ENCODE measurements around the gene EP400. TPM values are rescaled to one million over a fixed set of nuclear protein-coding genes. Genes with fewer than 3 reads are reported as not detected.

Gene EP400
- total and polyA plus RNA-seq, 2 of the 13 experiments (the other 11 are each of a cell fraction or from before 2014, with no cell fraction given): 4.9 to 5.0 TPM

DNA sequence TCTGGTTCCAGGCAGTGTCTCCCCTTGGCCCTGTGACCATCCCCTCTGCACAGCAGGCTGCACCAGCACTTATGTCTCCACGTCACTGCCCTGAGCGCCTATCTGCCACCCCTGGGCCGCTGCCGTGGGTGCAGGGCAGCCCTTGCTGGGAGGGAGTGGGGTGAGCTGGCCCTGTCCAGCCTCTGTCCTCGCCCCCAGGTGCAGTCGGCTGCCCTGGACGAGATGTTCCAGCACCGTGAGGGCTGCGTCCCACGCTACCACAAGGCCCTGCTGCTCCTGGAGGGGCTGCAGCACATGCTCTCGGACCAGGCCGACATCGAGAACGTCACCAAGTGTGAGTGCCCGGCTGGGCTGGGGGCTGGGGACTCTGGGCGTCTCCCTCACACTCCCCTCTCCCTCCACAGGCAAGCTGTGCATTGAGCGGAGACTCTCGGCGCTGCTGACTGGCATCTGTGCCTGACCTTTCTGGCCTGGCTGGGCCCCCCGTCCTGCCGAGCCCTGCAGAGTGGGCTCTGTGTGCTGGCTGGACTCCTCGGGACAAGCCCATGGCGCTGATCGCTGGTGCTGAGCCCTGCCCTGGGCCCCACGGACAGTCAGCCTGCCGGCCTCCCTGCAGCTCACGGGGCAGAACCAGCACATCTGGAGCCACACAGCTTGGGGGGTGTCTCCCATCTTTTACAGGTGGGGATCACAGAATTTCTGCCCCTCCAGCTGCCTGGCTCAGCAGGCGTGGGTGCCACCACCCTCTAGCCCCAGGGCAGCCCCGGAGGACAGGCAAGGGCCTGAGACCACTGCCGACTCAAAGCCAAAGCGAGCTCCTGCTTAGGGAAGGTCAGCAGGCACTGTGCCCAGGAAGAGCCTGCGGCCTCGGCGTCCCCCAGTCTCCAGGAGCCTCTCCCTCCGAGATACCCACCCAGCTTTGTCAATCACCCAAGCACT lies 28.6 kb upstream of the EP400 start (continued):
- TF ChIP-seq FIP1L1 (IDR thresholded peaks at IDR 0.05; ENCODE audit: borderline replicate concordance, insufficient read depth, low read depth, low read length) (no peak), FOXP1 (IDR thresholded peaks at IDR 0.05) (no peak), FOXP1 (CRISPR knock-in tag; IDR thresholded peaks at IDR 0.05) (no peak), MXI1 (IDR thresholded peaks at IDR 0.05; ENCODE audit: borderline replicate concordance, low read depth, low read length) (no peak), ZBTB42 (CRISPR knock-in tag; IDR thresholded peaks at IDR 0.05) (no peak), AGO2 (optimal IDR thresholded peaks at IDR 0.05; ENCODE audit: low read depth, low read length) (peak; percentile 82), ZFX (CRISPR knock-in tag; IDR thresholded peaks at IDR 0.05; ENCODE audit: low read depth) (no peak), ZNF431 (CRISPR knock-in tag; IDR thresholded peaks at IDR 0.05; ENCODE audit: borderline replicate concordance, low read depth) (no peak)
- TF ChIP-seq, protein P1, sequence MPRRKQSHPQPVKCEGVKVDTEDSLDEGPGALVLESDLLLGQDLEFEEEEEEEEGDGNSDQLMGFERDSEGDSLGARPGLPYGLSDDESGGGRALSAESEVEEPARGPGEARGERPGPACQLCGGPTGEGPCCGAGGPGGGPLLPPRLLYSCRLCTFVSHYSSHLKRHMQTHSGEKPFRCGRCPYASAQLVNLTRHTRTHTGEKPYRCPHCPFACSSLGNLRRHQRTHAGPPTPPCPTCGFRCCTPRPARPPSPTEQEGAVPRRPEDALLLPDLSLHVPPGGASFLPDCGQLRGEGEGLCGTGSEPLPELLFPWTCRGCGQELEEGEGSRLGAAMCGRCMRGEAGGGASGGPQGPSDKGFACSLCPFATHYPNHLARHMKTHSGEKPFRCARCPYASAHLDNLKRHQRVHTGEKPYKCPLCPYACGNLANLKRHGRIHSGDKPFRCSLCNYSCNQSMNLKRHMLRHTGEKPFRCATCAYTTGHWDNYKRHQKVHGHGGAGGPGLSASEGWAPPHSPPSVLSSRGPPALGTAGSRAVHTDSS (CRISPR knock-in tag; conservative IDR thresholded peaks at IDR 0.05): no peak
